ENCODE measurements around the gene HNRNPLL.

Gene HNRNPLL

DNA sequence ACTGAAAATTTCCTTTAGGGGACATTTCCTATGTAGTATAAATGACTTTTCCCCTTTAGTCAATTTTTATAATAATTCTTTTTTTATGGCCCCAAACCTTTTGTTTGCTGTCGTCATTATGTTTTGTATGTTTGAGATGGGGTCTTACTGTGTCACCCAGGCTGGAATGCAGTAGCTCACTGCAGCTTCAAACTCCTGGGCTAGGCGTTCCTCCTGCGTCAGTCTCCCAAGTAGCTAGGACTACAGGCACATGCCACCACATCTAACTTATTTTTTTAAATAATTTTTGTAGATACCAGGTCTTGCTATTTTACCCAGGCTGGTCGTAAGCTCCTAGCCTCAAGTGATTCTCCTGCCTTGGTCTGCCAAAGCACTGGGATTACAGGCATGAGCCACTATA is 32.4 kb upstream of the HNRNPLL start:
- H3K27ac ChIP-seq (ENCODE audit: low read length) = no peak overlapping the region
- no peak overlapping the region for H3K4me3 ChIP-seq (ENCODE audit: low read length)
- H3K27me3 ChIP-seq (ENCODE audit: control insufficient read depth, insufficient read depth, low read length) = no peaks in the 10 kb centered on the region
- H3K36me3 ChIP-seq (ENCODE audit: control insufficient read depth, insufficient read depth, low read length) = no peaks in the 10 kb centered on the region
- no peaks in the 10 kb centered on the region for H3K9me3 ChIP-seq (ENCODE audit: control insufficient read depth, insufficient read depth, low read length)
- no CpG with 5 or more reads among the region's 4 CpGs for WGBS (ENCODE audit: insufficient coverage, insufficient read length)
- no peaks in the 10 kb centered on the region for H3K4me1 ChIP-seq (ENCODE audit: control insufficient read depth, insufficient read depth, low read length)
- no peak for DNase-seq (ENCODE audit: low read depth, low spot score)

DNA sequence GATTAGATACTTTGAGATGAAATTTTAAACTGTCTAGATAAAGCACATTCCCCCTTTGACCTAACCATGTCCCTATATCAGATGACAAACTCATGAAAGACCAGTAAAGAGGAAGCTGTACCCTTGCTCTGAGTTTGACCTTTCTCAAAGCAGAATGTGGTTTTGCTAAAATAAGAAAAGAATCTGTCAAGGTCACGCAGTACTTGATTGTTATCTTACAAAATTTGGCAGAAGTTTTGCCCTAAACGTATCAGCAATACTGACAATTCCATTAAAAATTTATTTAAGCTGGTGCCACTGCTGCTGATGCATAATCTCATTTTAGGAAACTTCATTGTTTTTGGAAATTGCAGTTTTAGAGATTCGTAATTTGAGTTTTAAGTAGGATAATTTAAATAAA is 32.0 kb upstream of the HNRNPLL start:
- WGBS (ENCODE audit: insufficient coverage, insufficient read length) = 100% methylated on average over 1 of the region's 3 CpGs
- no peaks in the 10 kb centered on the region for H3K27me3 ChIP-seq (ENCODE audit: control insufficient read depth, insufficient read depth, low read length)
- no peak for DNase-seq (ENCODE audit: low read depth, low spot score)

DNA sequence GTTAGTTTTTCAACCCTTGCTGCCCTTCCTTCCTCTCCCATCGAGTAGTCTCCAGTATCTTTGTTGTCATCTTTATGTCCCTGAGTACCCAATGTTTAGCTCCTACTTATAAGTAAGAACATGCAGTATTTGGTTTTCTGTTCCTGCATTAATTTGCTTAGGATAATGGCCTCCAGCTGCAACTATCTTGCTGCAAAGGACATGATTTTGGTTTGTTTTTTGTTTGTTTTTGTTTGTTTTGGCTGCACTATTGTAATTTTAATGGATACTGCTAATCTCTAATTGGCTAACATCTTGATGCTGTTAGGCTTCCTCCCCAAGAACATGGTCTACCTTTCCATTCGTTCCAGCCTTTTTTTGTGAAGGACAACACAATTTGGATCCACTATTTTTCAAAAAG is 31.2 kb upstream of the HNRNPLL start:
- Histone ChIP-seq H3K9me3 (ENCODE audit: control insufficient read depth, insufficient read depth, low read length) (peaks cover 1% of the 10 kb centered on the region; the same call in 1 of the 2 replicates), H3K27me3 (ENCODE audit: control insufficient read depth, insufficient read depth, low read length) (no peaks in the 10 kb centered on the region), H3K4me1 (ENCODE audit: control insufficient read depth, insufficient read depth, low read length) (no peaks in the 10 kb centered on the region), H3K36me3 (ENCODE audit: control insufficient read depth, insufficient read depth, low read length) (no peaks in the 10 kb centered on the region), H3K27ac (ENCODE audit: low read length) (no peak overlapping the region), H3K4me3 (ENCODE audit: low read length) (no peak overlapping the region)
- DNase-seq (ENCODE audit: low read depth, low spot score) = no peak
- no CpG with 5 or more reads among the region's 2 CpGs for WGBS (ENCODE audit: insufficient coverage, insufficient read length)

More for the DNA sequence above, 32.0 kb upstream of the HNRNPLL start:
- Histone ChIP-seq H3K4me3 (ENCODE audit: low read length) (no peak overlapping the region), H3K27ac (ENCODE audit: low read length) (no peak overlapping the region), H3K4me1 (ENCODE audit: control insufficient read depth, insufficient read depth, low read length) (no peaks in the 10 kb centered on the region), H3K9me3 (ENCODE audit: control insufficient read depth, insufficient read depth, low read length) (peaks cover under 1% of the 10 kb centered on the region; the same call in 1 of the 2 replicates), H3K36me3 (ENCODE audit: control insufficient read depth, insufficient read depth, low read length) (no peaks in the 10 kb centered on the region)

DNA sequence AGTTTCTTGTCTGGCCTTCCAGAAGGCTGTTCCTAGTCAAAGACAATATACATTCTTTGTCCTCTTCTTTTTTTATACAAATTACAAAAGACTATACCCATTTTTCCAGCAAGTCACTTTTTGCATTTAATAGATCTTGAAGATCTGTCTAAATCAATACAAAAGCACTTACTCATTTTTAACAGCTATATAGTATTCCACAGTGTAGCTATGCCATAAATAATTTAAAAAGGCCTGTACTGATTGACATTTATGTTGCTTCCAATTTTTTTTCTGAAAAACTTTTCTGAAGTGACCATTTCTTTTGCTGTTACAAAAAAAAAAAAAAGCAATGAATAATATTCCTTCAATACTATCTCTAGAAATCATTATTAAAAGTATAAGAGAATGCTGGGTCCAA is 30.3 kb upstream of the HNRNPLL start:
- DNase-seq (ENCODE audit: low read depth, low spot score) = no peak
- H3K4me1 ChIP-seq (ENCODE audit: control insufficient read depth, insufficient read depth, low read length) = no peaks in the 10 kb centered on the region
- no peak overlapping the region for H3K27ac ChIP-seq (ENCODE audit: low read length)
- H3K9me3 ChIP-seq (ENCODE audit: control insufficient read depth, insufficient read depth, low read length) = peaks cover 1% of the 10 kb centered on the region; the same call in 1 of the 2 replicates
- H3K4me3 ChIP-seq (ENCODE audit: low read length) = no peak overlapping the region
- H3K27me3 ChIP-seq (ENCODE audit: control insufficient read depth, insufficient read depth, low read length) = no peaks in the 10 kb centered on the region
- H3K36me3 ChIP-seq (ENCODE audit: control insufficient read depth, insufficient read depth, low read length) = no peaks in the 10 kb centered on the region

DNA sequence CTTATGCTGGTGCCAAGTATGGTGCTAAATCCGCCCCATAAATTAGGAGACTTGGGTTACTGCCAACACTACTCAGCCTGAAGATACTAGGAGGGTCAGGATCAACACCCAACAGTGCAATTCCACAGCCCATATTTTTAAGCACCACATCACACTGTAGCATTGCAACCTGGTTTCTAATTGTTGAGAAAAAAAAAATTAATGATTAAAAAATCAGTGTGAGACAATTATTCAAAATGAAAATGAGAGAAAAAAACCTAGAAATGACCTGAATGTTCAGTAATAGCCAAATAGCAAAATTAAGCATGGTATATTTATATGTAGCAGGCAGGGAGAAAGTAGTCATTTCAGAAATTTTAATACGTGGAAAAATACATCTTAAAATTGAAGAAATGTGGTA is 29.2 kb upstream of the HNRNPLL start:
- Histone ChIP-seq H3K4me3 (ENCODE audit: low read length) (no peak overlapping the region), H3K9me3 (ENCODE audit: control insufficient read depth, insufficient read depth, low read length) (peaks cover 1% of the 10 kb centered on the region; the same call in 1 of the 2 replicates), H3K36me3 (ENCODE audit: control insufficient read depth, insufficient read depth, low read length) (no peaks in the 10 kb centered on the region), H3K27me3 (ENCODE audit: control insufficient read depth, insufficient read depth, low read length) (no peaks in the 10 kb centered on the region), H3K27ac (ENCODE audit: low read length) (no peak overlapping the region), H3K4me1 (ENCODE audit: control insufficient read depth, insufficient read depth, low read length) (no peaks in the 10 kb centered on the region)
- no CpG with 5 or more reads among the region's 2 CpGs for WGBS (ENCODE audit: insufficient coverage, insufficient read length)
- no peak for DNase-seq (ENCODE audit: low read depth, low spot score)

DNA sequence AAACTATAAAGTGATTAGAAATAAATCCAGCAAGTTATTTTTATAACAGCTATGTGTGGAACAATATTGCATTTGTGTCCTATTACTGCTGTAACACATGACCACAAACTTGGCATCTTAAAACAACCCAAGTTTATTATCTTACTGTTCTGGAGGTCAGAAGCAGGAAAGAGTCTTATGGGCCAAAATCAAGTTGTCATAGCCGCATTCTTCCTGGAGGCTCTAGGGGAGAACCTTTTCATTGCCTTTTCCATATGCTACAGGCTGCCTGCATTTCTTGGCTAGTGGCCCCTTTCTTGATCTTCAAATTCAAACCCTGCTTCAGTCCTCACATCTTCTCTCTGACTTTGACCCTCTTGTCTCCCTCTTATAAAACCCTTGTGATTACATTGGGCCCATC is 27.0 kb upstream of the HNRNPLL start:
- no peak for DNase-seq (ENCODE audit: low read depth, low spot score)
- Histone ChIP-seq H3K4me3 (ENCODE audit: low read length) (no peak overlapping the region), H3K27me3 (ENCODE audit: control insufficient read depth, insufficient read depth, low read length) (no peaks in the 10 kb centered on the region), H3K9me3 (ENCODE audit: control insufficient read depth, insufficient read depth, low read length) (peaks cover 1% of the 10 kb centered on the region; the same call in 1 of the 2 replicates), H3K4me1 (ENCODE audit: control insufficient read depth, insufficient read depth, low read length) (no peaks in the 10 kb centered on the region), H3K27ac (ENCODE audit: low read length) (no peak overlapping the region), H3K36me3 (ENCODE audit: control insufficient read depth, insufficient read depth, low read length) (no peaks in the 10 kb centered on the region)
- no CpG with 5 or more reads among the region's 1 CpG for WGBS (ENCODE audit: insufficient coverage, insufficient read length)

DNA sequence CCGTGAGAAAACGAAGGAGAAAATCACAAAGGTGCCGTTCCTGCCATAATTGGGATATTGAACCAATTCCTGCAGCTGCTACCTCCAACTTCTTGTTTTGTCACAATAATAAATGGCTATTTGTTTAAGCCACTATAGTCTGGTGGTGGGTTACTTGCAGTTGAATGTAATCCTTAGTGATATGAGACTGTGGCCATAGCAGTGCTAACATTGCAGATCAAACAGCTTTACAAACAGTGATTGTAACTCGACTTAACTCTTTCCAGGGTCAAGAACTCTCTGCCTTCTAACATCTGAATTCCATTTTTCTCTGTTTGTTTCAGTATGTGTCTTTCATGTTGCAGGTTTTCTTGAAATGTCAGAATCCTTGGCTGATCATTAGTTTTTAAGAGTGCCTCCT is 24.7 kb upstream of the HNRNPLL start:
- DNase-seq (ENCODE audit: low read depth, low spot score) = no peak
- H3K27me3 ChIP-seq (ENCODE audit: control insufficient read depth, insufficient read depth, low read length) = no peaks in the 10 kb centered on the region
- H3K36me3 ChIP-seq (ENCODE audit: control insufficient read depth, insufficient read depth, low read length) = no peaks in the 10 kb centered on the region
- H3K4me3 ChIP-seq (ENCODE audit: low read length) = no peak overlapping the region
- peaks cover 1% of the 10 kb centered on the region; the same call in 1 of the 2 replicates for H3K9me3 ChIP-seq (ENCODE audit: control insufficient read depth, insufficient read depth, low read length)
- no CpG with 5 or more reads among the region's 4 CpGs for WGBS (ENCODE audit: insufficient coverage, insufficient read length)
- no peak overlapping the region for H3K27ac ChIP-seq (ENCODE audit: low read length)
- H3K4me1 ChIP-seq (ENCODE audit: control insufficient read depth, insufficient read depth, low read length) = no peaks in the 10 kb centered on the region

DNA sequence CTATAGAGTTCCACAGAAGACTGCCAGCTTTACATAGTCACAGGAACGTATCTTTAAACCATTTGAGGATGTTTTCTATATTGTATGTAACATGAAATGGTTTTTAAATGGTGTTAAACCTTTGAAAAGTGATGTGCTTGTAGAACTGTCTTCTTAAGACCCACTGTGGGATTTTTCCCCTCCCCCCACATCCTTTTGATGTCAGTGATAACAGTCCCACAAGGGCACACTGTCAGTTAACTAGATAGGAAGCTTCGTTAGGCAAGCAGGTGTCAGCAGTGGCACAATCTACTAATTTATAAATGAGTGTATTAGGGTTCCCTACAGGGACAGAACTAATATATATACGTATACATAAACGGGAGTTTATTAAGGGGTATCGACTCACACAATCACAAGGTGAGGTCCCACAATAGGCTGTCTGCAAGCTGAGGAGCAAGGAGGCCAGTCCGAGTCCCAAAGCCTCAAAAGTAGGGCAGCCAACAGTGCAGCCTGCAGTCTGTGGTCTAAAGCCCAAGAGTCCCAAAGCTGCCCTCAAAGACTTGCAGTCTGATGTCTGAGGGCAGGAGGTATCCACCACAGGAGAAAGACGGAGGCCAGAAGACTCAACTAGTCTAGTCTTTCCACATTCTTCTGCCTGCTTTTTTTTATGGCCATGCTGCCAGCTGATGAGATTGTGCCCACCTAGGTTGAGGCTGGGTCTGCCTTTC is 23.8 kb upstream of the HNRNPLL start:
- H3K4me1 ChIP-seq (ENCODE audit: control insufficient read depth, insufficient read depth, low read length) = no peaks in the 10 kb centered on the region
- H3K36me3 ChIP-seq (ENCODE audit: control insufficient read depth, insufficient read depth, low read length) = no peaks in the 10 kb centered on the region
- DNase-seq (ENCODE audit: low read depth, low spot score) = no peak
- no CpG with 5 or more reads among the region's 7 CpGs for WGBS (ENCODE audit: insufficient coverage, insufficient read length)
- H3K27me3 ChIP-seq (ENCODE audit: control insufficient read depth, insufficient read depth, low read length) = no peaks in the 10 kb centered on the region
- no peak overlapping the region for H3K4me3 ChIP-seq (ENCODE audit: low read length)
- peaks cover 1% of the 10 kb centered on the region; the same call in 1 of the 2 replicates for H3K9me3 ChIP-seq (ENCODE audit: control insufficient read depth, insufficient read depth, low read length)
- no peak overlapping the region for H3K27ac ChIP-seq (ENCODE audit: low read length)

DNA sequence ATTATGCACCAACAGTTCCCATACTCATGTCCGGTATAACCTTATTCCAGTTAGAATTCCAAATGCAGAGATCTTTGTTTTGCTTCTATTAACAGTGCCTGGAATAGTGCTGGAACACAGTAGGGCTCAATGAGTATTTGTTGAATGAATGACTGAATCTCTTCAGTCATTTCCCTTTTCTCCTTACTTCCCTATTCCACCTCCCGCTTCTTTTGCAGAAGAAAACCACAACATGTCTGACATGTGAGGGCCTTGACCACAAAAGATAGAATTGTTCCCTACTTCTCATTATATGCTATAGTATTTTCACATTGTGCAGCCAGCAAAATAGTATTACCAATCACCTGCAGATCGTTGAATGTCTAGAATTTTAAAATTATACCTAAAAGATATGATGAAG is 19.5 kb upstream of the HNRNPLL start:
- H3K36me3 ChIP-seq (ENCODE audit: control insufficient read depth, insufficient read depth, low read length) = no peaks in the 10 kb centered on the region
- H3K4me3 ChIP-seq (ENCODE audit: low read length) = no peak overlapping the region
- H3K27ac ChIP-seq (ENCODE audit: low read length) = no peak overlapping the region
- no peaks in the 10 kb centered on the region for H3K27me3 ChIP-seq (ENCODE audit: control insufficient read depth, insufficient read depth, low read length)
- WGBS (ENCODE audit: insufficient coverage, insufficient read length) = no CpG with 5 or more reads among the region's 3 CpGs
- no peaks in the 10 kb centered on the region for H3K4me1 ChIP-seq (ENCODE audit: control insufficient read depth, insufficient read depth, low read length)
- no peaks in the 10 kb centered on the region for H3K9me3 ChIP-seq (ENCODE audit: control insufficient read depth, insufficient read depth, low read length)
- no peak for DNase-seq (ENCODE audit: low read depth, low spot score)

DNA sequence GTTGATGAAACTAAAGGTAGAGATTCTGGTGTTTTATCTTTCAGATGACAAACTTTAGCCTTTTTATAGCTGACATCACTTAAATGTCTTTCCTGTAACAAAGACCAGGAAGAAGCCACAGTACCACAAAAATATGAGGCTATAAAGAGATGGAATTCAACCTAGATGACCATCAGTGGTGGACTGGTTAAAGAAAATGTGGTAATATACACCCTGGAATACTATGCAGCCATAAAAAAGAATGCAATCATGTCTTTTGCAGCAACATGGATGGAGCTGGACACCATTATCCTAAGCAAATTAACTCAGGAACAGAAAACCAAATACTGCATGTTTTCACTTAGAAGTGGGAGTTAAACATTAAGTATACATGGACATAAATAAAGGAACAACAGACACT is 18.3 kb upstream of the HNRNPLL start:
- no peaks in the 10 kb centered on the region for H3K36me3 ChIP-seq (ENCODE audit: control insufficient read depth, insufficient read depth, low read length)
- H3K27me3 ChIP-seq (ENCODE audit: control insufficient read depth, insufficient read depth, low read length) = no peaks in the 10 kb centered on the region
- H3K9me3 ChIP-seq (ENCODE audit: control insufficient read depth, insufficient read depth, low read length) = no peaks in the 10 kb centered on the region
- no peaks in the 10 kb centered on the region for H3K4me1 ChIP-seq (ENCODE audit: control insufficient read depth, insufficient read depth, low read length)
- H3K4me3 ChIP-seq (ENCODE audit: low read length) = no peak overlapping the region
- no peak for DNase-seq (ENCODE audit: low read depth, low spot score)
- no peak overlapping the region for H3K27ac ChIP-seq (ENCODE audit: low read length)

DNA sequence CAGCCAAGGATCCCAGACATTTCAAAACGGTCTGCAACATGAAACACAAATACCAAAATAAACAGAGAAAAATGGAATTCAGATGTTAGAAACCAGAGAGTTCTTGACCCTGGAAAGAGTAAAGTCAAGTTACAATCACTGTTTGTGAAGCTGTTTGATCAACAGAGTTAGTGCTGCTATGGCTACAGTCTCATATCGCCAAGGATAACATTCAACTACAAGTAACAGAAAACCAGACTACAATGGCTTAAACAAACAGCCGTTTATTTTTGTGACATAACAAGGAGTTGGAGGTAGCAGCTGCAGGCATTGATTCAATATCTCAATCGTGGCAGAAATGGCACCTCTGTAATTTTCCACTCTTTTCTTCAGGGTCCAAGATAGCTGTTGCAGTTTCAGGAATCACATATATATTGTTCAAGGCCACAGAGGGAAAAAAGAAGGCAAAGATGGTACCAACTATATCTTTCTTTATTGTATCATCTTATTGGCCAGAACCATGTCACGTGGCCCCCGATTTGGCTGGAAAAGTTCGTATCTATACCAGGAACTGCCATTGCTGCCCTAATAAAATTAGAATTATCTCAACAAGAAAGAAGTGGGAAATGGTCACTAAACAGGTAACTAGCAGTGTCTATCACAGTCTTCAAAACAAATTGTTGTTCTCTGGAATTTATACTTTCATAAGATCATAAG is 17.7 kb upstream of the HNRNPLL start:
- Histone ChIP-seq H3K4me1 (ENCODE audit: control insufficient read depth, insufficient read depth, low read length) (no peaks in the 10 kb centered on the region), H3K27me3 (ENCODE audit: control insufficient read depth, insufficient read depth, low read length) (no peaks in the 10 kb centered on the region), H3K9me3 (ENCODE audit: control insufficient read depth, insufficient read depth, low read length) (no peaks in the 10 kb centered on the region), H3K36me3 (ENCODE audit: control insufficient read depth, insufficient read depth, low read length) (no peaks in the 10 kb centered on the region), H3K4me3 (ENCODE audit: low read length) (no peak overlapping the region), H3K27ac (ENCODE audit: low read length) (no peak overlapping the region)
- DNase-seq (ENCODE audit: low read depth, low spot score) = no peak
- no CpG with 5 or more reads among the region's 7 CpGs for WGBS (ENCODE audit: insufficient coverage, insufficient read length)
